ENCODE measurements around the gene RFPL3. TPM values are rescaled to one million over a fixed set of nuclear protein-coding genes. Genes with fewer than 3 reads are reported as not detected.

Gene RFPL3
- total RNA-seq, 1 donor from 2014 or later, result not detected

- no peaks in the 10 kb centered on the region for H3K36me3 ChIP-seq
- intact Hi-C loops (cut with DNase I), result no loop called here
- no peak for TF ChIP-seq POLR2A (IDR thresholded peaks at IDR 0.05)
- TF ChIP-seq POLR2AphosphoS5 (IDR thresholded peaks at IDR 0.05; ENCODE audit: insufficient read depth in 1 of 2, low read depth in 1 of 2), result no peak
- TF ChIP-seq, protein P1, sequence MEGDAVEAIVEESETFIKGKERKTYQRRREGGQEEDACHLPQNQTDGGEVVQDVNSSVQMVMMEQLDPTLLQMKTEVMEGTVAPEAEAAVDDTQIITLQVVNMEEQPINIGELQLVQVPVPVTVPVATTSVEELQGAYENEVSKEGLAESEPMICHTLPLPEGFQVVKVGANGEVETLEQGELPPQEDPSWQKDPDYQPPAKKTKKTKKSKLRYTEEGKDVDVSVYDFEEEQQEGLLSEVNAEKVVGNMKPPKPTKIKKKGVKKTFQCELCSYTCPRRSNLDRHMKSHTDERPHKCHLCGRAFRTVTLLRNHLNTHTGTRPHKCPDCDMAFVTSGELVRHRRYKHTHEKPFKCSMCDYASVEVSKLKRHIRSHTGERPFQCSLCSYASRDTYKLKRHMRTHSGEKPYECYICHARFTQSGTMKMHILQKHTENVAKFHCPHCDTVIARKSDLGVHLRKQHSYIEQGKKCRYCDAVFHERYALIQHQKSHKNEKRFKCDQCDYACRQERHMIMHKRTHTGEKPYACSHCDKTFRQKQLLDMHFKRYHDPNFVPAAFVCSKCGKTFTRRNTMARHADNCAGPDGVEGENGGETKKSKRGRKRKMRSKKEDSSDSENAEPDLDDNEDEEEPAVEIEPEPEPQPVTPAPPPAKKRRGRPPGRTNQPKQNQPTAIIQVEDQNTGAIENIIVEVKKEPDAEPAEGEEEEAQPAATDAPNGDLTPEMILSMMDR (IDR thresholded peaks at IDR 0.05), result no peak
- no peaks in the 10 kb centered on the region for H3K27me3 ChIP-seq
- H3K4me1 ChIP-seq, result no peaks in the 10 kb centered on the region
- no peak for DNase-seq (ENCODE audit: extremely low spot score in 2 of 2)
- no peak overlapping the region for H3K27ac ChIP-seq
- H3K9me3 ChIP-seq, result no peaks in the 10 kb centered on the region
- no peak overlapping the region for H3K4me3 ChIP-seq
Measured at GRCh38 chr22:32312748-32313147, 44.9 kb upstream of the RFPL3 start.

GRCh38 chr22:32313532-32313931, 44.1 kb upstream of the RFPL3 start:
- Histone ChIP-seq H3K27me3 (no peaks in the 10 kb centered on the region), H3K27ac (no peak overlapping the region), H3K4me3 (no peak overlapping the region), H3K4me1 (no peaks in the 10 kb centered on the region), H3K36me3 (no peaks in the 10 kb centered on the region), H3K9me3 (no peaks in the 10 kb centered on the region)
- TF ChIP-seq, protein P1 (IDR thresholded peaks at IDR 0.05), result no peak
- intact Hi-C loops (cut with DNase I), result no loop called here
- peak in 1 of 2 donors; percentile 58 for DNase-seq (ENCODE audit: extremely low spot score in 2 of 2)

- Histone ChIP-seq H3K4me3 (no peak overlapping the region), H3K27ac (no peak overlapping the region), H3K36me3 (no peaks in the 10 kb centered on the region), H3K27me3 (no peaks in the 10 kb centered on the region), H3K4me1 (no peaks in the 10 kb centered on the region), H3K9me3 (no peaks in the 10 kb centered on the region)
- intact Hi-C loops (cut with DNase I), result no loop called here
- DNase-seq (ENCODE audit: extremely low spot score in 2 of 2), result peak; percentile 22 to 49
- TF ChIP-seq POLR2A (IDR thresholded peaks at IDR 0.05) (no peak), POLR2AphosphoS5 (IDR thresholded peaks at IDR 0.05; ENCODE audit: insufficient read depth in 1 of 2, low read depth in 1 of 2) (no peak)
- TF ChIP-seq, protein P1 (IDR thresholded peaks at IDR 0.05), result no peak
Measured at GRCh38 chr22:32317524-32317923, 40.1 kb upstream of the RFPL3 start.

DNA sequence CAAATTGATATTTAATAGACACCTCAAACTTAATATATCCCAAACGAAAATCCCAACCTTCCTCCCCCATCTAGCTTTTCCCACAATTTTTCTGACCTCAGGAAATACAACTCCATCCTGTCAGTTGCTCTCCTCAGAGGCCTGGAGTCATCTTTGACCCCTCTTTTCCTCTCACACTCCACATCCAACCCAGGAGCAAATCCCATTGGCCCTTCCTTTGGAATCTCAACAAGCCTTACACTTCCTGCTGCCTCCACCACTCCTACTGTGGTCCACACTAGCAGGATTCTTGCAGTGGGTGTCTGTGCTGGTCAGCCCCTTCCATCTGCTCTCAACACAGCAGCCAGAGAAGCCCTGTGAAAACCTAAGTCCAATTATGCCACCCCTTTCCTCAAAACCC, 39.3 kb upstream of the RFPL3 start:
- no peak overlapping the region for H3K27ac ChIP-seq
- H3K9me3 ChIP-seq, result no peaks in the 10 kb centered on the region
- H3K4me1 ChIP-seq, result no peaks in the 10 kb centered on the region
- DNase-seq (ENCODE audit: extremely low spot score in 2 of 2), result peak; percentile 28 to 42
- no peaks in the 10 kb centered on the region for H3K27me3 ChIP-seq
- no peaks in the 10 kb centered on the region for H3K36me3 ChIP-seq
- TF ChIP-seq POLR2A (IDR thresholded peaks at IDR 0.05), result no peak
- H3K4me3 ChIP-seq, result no peak overlapping the region
- intact Hi-C loops (cut with DNase I), result no loop called here

- Histone ChIP-seq H3K27me3 (no peaks in the 10 kb centered on the region), H3K36me3 (no peaks in the 10 kb centered on the region), H3K9me3 (no peaks in the 10 kb centered on the region), H3K4me3 (no peak overlapping the region), H3K27ac (no peak overlapping the region), H3K4me1 (no peaks in the 10 kb centered on the region)
- intact Hi-C loops (cut with DNase I), result no loop called here
- TF ChIP-seq POLR2A (IDR thresholded peaks at IDR 0.05), result no peak
- no peak for DNase-seq (ENCODE audit: extremely low spot score in 2 of 2)
Measured at GRCh38 chr22:32319861-32320406, 37.7 kb upstream of the RFPL3 start.

GRCh38 chr22:32322986-32323385, 34.7 kb upstream of the RFPL3 start:
- Histone ChIP-seq H3K4me3 (no peak overlapping the region), H3K27ac (no peak overlapping the region), H3K4me1 (no peaks in the 10 kb centered on the region), H3K9me3 (no peaks in the 10 kb centered on the region), H3K27me3 (no peaks in the 10 kb centered on the region), H3K36me3 (no peaks in the 10 kb centered on the region)
- DNase-seq (ENCODE audit: extremely low spot score in 2 of 2), result peak in 1 of 2 donors; percentile 54
- TF ChIP-seq, protein P1 (IDR thresholded peaks at IDR 0.05), result no peak
- TF ChIP-seq POLR2A (IDR thresholded peaks at IDR 0.05), result no peak
- TF ChIP-seq POLR2AphosphoS5 (IDR thresholded peaks at IDR 0.05; ENCODE audit: insufficient read depth in 1 of 2, low read depth in 1 of 2), result no peak
- intact Hi-C loops (cut with DNase I), result no loop called here
